Measurements from ENCODE around the gene SYTL3. TPM values are rescaled to one million over a fixed set of nuclear protein-coding genes. Genes with fewer than 3 reads are reported as not detected.

SYTL3 gene
- total RNA-seq, 1 experiment from 2014 or later, result 0.86 TPM

DNA sequence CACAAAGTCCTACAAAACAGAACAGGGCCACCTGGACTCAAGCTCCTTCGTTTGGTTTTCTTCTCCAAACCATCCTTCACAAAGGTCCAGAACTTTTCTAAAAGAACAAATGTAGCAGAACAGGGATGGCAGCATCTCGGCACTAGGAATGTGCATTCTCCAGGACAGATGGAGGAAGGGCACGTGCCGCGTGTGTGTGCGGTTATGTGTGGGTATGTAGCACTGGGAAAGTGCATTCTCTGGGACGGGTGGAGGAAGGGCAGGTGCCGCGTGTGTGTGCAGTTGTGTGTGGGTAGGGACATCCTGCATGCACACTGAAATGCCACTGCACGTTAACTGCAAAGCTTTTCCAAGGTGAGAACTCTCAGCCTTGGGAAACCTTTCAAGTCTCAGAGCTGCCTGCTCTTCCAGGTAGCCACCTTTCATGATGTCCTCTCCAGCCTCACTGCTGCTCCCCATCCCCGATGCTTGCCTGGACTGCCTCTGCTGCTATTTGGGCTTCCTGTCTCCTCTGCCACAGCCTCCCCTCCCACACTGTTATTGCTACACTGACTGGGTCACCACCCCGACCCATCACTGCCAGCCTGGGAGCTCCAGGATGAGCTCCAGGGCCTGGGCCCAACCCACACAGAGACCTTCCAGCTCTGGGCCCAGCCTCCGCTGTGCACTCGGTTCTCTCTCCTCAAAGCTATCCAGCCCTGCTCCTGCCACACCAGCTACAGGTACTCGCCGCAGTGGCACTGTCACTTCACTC lies 121.7 kb downstream of the SYTL3 start:
- ChIA-PET POLR2A (no interaction called here), CTCF (no interaction called here)
- Mint-ChIP-seq H3K27ac (ENCODE audit: unreplicated experiment) (peak overlapping the region; percentile 46), H3K4me1 (ENCODE audit: low read depth, unreplicated experiment) (peaks cover 7% of the 10 kb centered on the region), H3K9me3 (ENCODE audit: unreplicated experiment) (no peaks in the 10 kb centered on the region), H3K36me3 (ENCODE audit: insufficient read depth, unreplicated experiment) (peaks cover 100% of the 10 kb centered on the region), H3K4me3 (ENCODE audit: unreplicated experiment) (peak overlapping the region; percentile 13), H3K27me3 (ENCODE audit: insufficient read depth, unreplicated experiment) (no peaks in the 10 kb centered on the region)
- Histone ChIP-seq H3K4me3 (ENCODE audit: low read depth, low read length) (no peak overlapping the region), H3K9me3 (no peaks in the 10 kb centered on the region), H3K36me3 (ENCODE audit: control insufficient read depth, insufficient read depth, low read length) (peaks cover 24% of the 10 kb centered on the region), H3K27me3 (replicated peaks; ENCODE audit: control insufficient read depth, insufficient read depth, low read length) (no peaks in the 10 kb centered on the region; the same call in 1 of the 2 replicates), H3K4me1 (no peaks in the 10 kb centered on the region)
- intact Hi-C loops (cut with micrococcal nuclease; ENCODE audit: unreplicated experiment), result no loop called here
- no TSS peak for BruUV-seq (replicated peaks)
- DNase-seq, result no peak
- TF ChIP-seq, protein P1, sequence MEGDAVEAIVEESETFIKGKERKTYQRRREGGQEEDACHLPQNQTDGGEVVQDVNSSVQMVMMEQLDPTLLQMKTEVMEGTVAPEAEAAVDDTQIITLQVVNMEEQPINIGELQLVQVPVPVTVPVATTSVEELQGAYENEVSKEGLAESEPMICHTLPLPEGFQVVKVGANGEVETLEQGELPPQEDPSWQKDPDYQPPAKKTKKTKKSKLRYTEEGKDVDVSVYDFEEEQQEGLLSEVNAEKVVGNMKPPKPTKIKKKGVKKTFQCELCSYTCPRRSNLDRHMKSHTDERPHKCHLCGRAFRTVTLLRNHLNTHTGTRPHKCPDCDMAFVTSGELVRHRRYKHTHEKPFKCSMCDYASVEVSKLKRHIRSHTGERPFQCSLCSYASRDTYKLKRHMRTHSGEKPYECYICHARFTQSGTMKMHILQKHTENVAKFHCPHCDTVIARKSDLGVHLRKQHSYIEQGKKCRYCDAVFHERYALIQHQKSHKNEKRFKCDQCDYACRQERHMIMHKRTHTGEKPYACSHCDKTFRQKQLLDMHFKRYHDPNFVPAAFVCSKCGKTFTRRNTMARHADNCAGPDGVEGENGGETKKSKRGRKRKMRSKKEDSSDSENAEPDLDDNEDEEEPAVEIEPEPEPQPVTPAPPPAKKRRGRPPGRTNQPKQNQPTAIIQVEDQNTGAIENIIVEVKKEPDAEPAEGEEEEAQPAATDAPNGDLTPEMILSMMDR (IDR thresholded peaks at IDR 0.05; ENCODE audit: insufficient read depth in 1 of 2, low read depth in 1 of 2, low read length in 1 of 2, severe bottlenecking in 1 of 2, unreplicated experiment in 1 of 2), result no peak

DNA sequence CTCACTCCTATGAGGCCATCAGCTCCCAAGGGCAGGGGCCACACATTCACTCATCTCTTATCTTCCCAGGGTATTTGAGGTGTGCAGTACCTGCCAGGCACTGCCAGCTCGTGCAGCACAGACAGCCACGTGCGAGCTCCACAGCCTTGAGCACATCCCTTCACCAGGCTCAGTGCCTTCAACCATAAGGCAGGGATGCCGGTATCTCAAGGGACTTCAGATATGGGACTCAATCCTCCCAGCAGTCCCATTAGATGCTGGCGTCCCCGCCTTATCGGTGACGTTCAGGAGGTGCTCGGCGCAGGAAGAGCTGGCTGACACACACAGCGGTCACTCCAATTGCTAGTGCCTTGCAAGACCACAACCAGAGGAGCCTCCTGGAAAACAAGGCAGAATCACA lies 122.3 kb downstream of the SYTL3 start:
- ChIA-PET CTCF (no interaction called here), POLR2A (no interaction called here)

DNA sequence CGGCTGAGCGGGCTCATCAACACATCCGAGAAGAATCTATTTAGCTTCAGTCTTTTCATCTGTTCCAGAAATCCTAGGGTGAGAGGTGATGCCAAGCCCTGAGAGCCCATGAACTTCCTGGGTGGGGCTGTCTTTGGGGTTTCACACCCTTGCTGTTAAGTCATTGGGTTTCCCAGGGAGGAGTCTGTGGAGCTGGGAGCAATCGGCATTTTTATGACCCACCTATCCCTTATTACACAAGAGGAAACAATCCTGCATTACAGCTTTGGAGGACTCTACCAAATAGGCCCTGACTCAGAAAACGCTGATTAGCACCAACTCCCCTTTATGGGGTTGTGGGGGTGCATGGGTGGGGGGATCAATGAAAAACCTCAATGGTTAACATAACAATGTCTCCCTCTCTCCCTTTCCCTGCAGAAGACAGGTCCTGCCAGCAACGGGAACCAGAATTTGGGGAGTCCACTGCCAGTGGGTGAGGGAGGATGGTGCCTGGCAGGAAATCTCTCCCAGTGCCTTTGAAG lies 123.1 kb downstream of the SYTL3 start:
- peaks cover 25% of the 10 kb centered on the region for H3K36me3 ChIP-seq (ENCODE audit: control insufficient read depth, insufficient read depth, low read length)
- Mint-ChIP-seq H3K27ac (ENCODE audit: unreplicated experiment) (peak overlapping the region; percentile 77), H3K27me3 (ENCODE audit: insufficient read depth, unreplicated experiment) (no peaks in the 10 kb centered on the region), H3K4me1 (ENCODE audit: low read depth, unreplicated experiment) (peaks cover 12% of the 10 kb centered on the region), H3K9me3 (ENCODE audit: unreplicated experiment) (no peaks in the 10 kb centered on the region), H3K4me3 (ENCODE audit: unreplicated experiment) (no peak overlapping the region), H3K36me3 (ENCODE audit: insufficient read depth, unreplicated experiment) (peaks cover 100% of the 10 kb centered on the region)
- H3K27me3 ChIP-seq (replicated peaks; ENCODE audit: control insufficient read depth, insufficient read depth, low read length), result no peaks in the 10 kb centered on the region; the same call in 1 of the 2 replicates
- DNase-seq, result peak in 1 of 2 experiments; percentile 34
- TF ChIP-seq, protein P1 (IDR thresholded peaks at IDR 0.05; ENCODE audit: insufficient read depth in 1 of 2, low read depth in 1 of 2, low read length in 1 of 2, severe bottlenecking in 1 of 2, unreplicated experiment in 1 of 2), result no peak
- ChIA-PET CTCF (no interaction called here), POLR2A (no interaction called here)
- H3K4me1 ChIP-seq, result no peaks in the 10 kb centered on the region
- no peaks in the 10 kb centered on the region for H3K9me3 ChIP-seq
- BruUV-seq (replicated peaks), result no TSS peak
- intact Hi-C loops (cut with micrococcal nuclease; ENCODE audit: unreplicated experiment), result no loop called here
- H3K4me3 ChIP-seq (ENCODE audit: low read depth, low read length), result no peak overlapping the region

More for the DNA sequence above, 122.3 kb downstream of the SYTL3 start:
- Histone ChIP-seq H3K36me3 (ENCODE audit: control insufficient read depth, insufficient read depth, low read length) (peaks cover 26% of the 10 kb centered on the region), H3K4me3 (ENCODE audit: low read depth, low read length) (no peak overlapping the region), H3K4me1 (no peaks in the 10 kb centered on the region), H3K9me3 (no peaks in the 10 kb centered on the region), H3K27me3 (replicated peaks; ENCODE audit: control insufficient read depth, insufficient read depth, low read length) (no peaks in the 10 kb centered on the region; the same call in 1 of the 2 replicates)
- H3K27me3 Mint-ChIP-seq (ENCODE audit: insufficient read depth, unreplicated experiment), result no peaks in the 10 kb centered on the region
- H3K9me3 Mint-ChIP-seq (ENCODE audit: unreplicated experiment), result no peaks in the 10 kb centered on the region
- peak overlapping the region; percentile 3 for H3K27ac Mint-ChIP-seq (ENCODE audit: unreplicated experiment)
- peak overlapping the region; percentile 13 for H3K4me3 Mint-ChIP-seq (ENCODE audit: unreplicated experiment)
- H3K4me1 Mint-ChIP-seq (ENCODE audit: low read depth, unreplicated experiment), result peaks cover 10% of the 10 kb centered on the region
- peaks cover 100% of the 10 kb centered on the region for H3K36me3 Mint-ChIP-seq (ENCODE audit: insufficient read depth, unreplicated experiment)
- no peak for DNase-seq
- BruUV-seq (replicated peaks), result no TSS peak
- intact Hi-C loops (cut with micrococcal nuclease; ENCODE audit: unreplicated experiment), result no loop called here
- TF ChIP-seq, protein P1 (IDR thresholded peaks at IDR 0.05; ENCODE audit: insufficient read depth in 1 of 2, low read depth in 1 of 2, low read length in 1 of 2, severe bottlenecking in 1 of 2, unreplicated experiment in 1 of 2), result no peak

Measured in Caco-2 (cell line).